ENCODE data around the gene NAP1L5.

DNA sequence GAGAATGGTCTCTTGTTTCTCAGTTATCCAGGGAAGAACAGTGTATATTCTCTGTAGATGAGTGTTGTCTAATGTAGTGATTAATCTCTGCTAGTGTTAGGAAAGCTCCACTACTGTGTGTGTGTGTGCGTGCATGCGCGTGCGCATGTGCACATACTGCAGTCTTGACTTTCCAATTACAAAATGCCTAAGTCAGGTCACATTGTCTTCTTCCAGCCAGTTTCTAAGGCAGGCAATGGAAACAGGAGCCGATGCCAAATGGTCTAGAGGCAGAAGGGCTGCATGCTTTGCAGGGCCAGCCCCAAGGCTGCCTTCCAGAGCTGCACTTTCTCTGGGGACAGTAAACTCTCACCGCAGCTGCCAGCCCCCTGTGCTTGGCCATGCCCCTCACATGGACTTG, 30.5 kb upstream of the NAP1L5 start:
- TF ChIP-seq TAF1 (IDR thresholded peaks at IDR 0.05; ENCODE audit: borderline replicate concordance, insufficient read depth, low read length) (no peak), POLR2AphosphoS5 (IDR thresholded peaks at IDR 0.05; ENCODE audit: low read depth, low read length) (no peak), FOXP2 (optimal IDR thresholded peaks at IDR 0.05; ENCODE audit: borderline replicate concordance, extremely low read depth, extremely low read length, insufficient read depth) (no peak), SIN3A (IDR thresholded peaks at IDR 0.05; ENCODE audit: borderline replicate concordance, insufficient read depth, low read length) (no peak)
- TF ChIP-seq, protein P1, sequence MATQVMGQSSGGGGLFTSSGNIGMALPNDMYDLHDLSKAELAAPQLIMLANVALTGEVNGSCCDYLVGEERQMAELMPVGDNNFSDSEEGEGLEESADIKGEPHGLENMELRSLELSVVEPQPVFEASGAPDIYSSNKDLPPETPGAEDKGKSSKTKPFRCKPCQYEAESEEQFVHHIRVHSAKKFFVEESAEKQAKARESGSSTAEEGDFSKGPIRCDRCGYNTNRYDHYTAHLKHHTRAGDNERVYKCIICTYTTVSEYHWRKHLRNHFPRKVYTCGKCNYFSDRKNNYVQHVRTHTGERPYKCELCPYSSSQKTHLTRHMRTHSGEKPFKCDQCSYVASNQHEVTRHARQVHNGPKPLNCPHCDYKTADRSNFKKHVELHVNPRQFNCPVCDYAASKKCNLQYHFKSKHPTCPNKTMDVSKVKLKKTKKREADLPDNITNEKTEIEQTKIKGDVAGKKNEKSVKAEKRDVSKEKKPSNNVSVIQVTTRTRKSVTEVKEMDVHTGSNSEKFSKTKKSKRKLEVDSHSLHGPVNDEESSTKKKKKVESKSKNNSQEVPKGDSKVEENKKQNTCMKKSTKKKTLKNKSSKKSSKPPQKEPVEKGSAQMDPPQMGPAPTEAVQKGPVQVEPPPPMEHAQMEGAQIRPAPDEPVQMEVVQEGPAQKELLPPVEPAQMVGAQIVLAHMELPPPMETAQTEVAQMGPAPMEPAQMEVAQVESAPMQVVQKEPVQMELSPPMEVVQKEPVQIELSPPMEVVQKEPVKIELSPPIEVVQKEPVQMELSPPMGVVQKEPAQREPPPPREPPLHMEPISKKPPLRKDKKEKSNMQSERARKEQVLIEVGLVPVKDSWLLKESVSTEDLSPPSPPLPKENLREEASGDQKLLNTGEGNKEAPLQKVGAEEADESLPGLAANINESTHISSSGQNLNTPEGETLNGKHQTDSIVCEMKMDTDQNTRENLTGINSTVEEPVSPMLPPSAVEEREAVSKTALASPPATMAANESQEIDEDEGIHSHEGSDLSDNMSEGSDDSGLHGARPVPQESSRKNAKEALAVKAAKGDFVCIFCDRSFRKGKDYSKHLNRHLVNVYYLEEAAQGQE (IDR thresholded peaks at IDR 0.05; ENCODE audit: insufficient read depth in 1 of 2, low read depth in 2 of 2, low read length in 2 of 2): no peak
